Measurements from ENCODE around the gene AOX1. TPM values are rescaled to one million over a fixed set of nuclear protein-coding genes. Genes with fewer than 3 reads are reported as not detected.

Gene AOX1
- total and polyA plus RNA-seq, 8 donors: 17.8 to 181 (median 120) TPM

DNA sequence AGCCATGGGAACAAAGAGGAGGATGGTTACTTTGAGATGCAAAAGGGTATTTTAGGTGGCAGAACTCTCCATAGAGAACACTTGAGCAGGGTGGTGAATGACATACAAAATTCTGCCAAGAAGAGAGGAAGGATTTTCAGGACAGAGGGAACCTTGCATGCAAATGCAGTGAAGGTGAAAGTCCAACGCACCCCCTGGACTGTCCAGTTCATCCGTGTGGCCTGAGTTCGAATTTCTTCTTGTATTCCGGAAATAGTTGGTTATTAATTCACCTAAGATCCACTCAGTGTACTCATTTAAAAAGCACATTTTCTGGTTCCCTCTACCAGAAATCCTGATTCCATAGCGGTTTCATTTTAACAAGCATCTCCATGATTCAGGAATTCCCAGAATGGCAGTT lies 5.5 kb downstream of the AOX1 start:
- FAIRE-seq (no peak), DNase-seq (no peak), ATAC-seq (no peak)
- H3K36me3 ChIP-seq: peaks cover 0 to 6% (median 0%) of the 10 kb centered on the region in 3 donors
- H3K4me3 ChIP-seq: no peak overlapping the region
- WGBS, 2 donors: 65 to 69% methylated on average over 5 of the region's 5 CpGs
- peak overlapping the region in 2 of 4 donors; percentile 89 to 91 for H3K27ac ChIP-seq
- no peak for TF ChIP-seq CTCF (IDR thresholded peaks at IDR 0.05)
- intact Hi-C loops (cut with DNase I): loop anchor here in 1 of 3 donors (10.0 kb wide), 1 partner anchor 63 kb away; no protein-coding TSS in a partner anchor
- H3K4me1 ChIP-seq: peaks cover 20 to 68% (median 53%) of the 10 kb centered on the region in 3 donors
- no peaks in the 10 kb centered on the region for H3K27me3 ChIP-seq
- H3K9me3 ChIP-seq: no peaks in the 10 kb centered on the region

DNA sequence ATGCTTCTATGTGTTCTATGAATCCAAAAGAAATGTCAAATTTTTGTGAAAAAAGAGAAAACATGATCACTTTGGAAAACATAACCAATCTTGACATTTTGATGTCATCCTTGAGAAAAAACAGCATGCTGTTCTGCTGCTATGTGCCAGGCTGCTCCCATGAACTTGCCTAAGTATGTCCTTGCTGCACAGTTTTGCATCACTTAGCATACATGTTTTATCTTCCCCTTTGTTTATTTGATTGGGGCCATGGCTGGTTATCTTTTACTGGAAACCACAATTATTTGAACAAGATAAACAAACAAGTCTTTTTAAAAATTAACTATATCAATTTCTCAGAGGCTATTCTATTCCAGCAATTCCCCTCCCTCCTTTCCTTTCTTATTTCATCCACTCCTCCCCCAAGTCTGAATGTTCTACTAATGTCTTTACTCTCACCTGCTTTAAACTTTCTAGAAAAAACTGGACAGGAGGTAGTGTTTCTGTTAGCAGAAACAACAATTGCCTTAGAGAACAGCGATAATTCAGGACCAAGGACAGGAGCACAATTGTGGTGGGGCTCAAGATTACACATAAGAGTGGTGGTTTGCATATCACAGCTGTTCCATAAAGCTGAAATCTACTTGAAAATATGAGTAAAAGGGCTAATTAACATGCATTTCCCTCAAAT lies 6.7 kb downstream of the AOX1 start:
- H3K4me1 ChIP-seq: peaks cover 23 to 76% (median 51%) of the 10 kb centered on the region in 3 donors
- FAIRE-seq: no peak
- H3K27ac ChIP-seq: peak overlapping the region in 3 of 4 donors; percentile 18 to 91 (median 89)
- DNase-seq: peak in 4 of 6 donors; percentile 26 to 58 (median 45)
- intact Hi-C loops (cut with DNase I): loop anchor here in 1 of 3 donors (10.0 kb wide), 1 partner anchor 62 kb away; no protein-coding TSS in a partner anchor
- ATAC-seq: peak; percentile 74 to 85 (median 81)
- 11 to 16% methylated on average over 1 of the region's 1 CpG for WGBS, 2 donors
- no peaks in the 10 kb centered on the region for H3K27me3 ChIP-seq
- TF ChIP-seq CTCF (IDR thresholded peaks at IDR 0.05): no peak
- peak overlapping the region in 1 of 4 donors; percentile 11 for H3K4me3 ChIP-seq
- H3K9me3 ChIP-seq: no peaks in the 10 kb centered on the region
- peaks cover 0 to 6% (median 0%) of the 10 kb centered on the region in 3 donors for H3K36me3 ChIP-seq

DNA sequence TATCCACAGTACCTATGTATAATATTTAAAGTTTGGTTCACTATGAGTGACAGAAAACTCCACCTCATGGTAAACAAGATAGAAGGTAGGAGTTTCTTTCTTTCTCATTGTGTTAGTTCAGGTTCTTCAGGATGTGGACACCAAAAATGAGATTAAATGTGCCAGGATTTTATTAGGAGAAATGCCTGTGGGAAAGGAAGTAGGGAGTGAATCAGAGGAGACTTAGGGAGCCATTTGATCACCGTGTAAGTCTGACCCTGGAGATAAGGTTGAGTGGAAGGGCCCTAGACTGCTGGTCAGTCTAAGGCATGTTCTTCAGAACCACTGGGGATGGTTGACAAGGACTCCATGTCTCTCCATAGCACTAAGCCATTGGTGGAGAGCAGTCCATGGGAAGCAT lies 8.1 kb downstream of the AOX1 start:
- Histone ChIP-seq H3K4me3 (no peak overlapping the region), H3K27ac (peak overlapping the region in 2 of 4 donors; percentile 76 to 91), H3K4me1 (peaks cover 20 to 69% (median 47%) of the 10 kb centered on the region in 3 donors), H3K36me3 (peaks cover 0 to 6% (median 4%) of the 10 kb centered on the region in 3 donors), H3K9me3 (no peaks in the 10 kb centered on the region), H3K27me3 (no peaks in the 10 kb centered on the region)
- intact Hi-C loops (cut with DNase I): loop anchor here in 1 of 3 donors (10.0 kb wide), 1 partner anchor 61 kb away; no protein-coding TSS in a partner anchor
- DNase-seq (no peak), ATAC-seq (no peak), FAIRE-seq (no peak)
- 37 to 41% methylated on average over 1 of the region's 1 CpG for WGBS, 2 donors
- TF ChIP-seq CTCF (IDR thresholded peaks at IDR 0.05): no peak

- intact Hi-C loops (cut with DNase I): loop anchor here in 1 of 3 donors (10.0 kb wide), 1 partner anchor 59 kb away; no protein-coding TSS in a partner anchor
- H3K4me3 ChIP-seq: no peak overlapping the region
- ATAC-seq (no peak), FAIRE-seq (no peak), DNase-seq (no peak)
- H3K27ac ChIP-seq: peak overlapping the region in 1 of 4 donors; percentile 37
- peaks cover 0 to 19% (median 12%) of the 10 kb centered on the region in 3 donors for H3K36me3 ChIP-seq
- no peaks in the 10 kb centered on the region for H3K9me3 ChIP-seq
- no peaks in the 10 kb centered on the region for H3K27me3 ChIP-seq
- no peak for TF ChIP-seq CTCF (IDR thresholded peaks at IDR 0.05)
- 55 to 62% methylated on average over 3 of the region's 3 CpGs for WGBS, 2 donors
- peaks cover 16 to 51% (median 31%) of the 10 kb centered on the region in 3 donors for H3K4me1 ChIP-seq
These were observed 10.1 kb downstream of the AOX1 start for GRCh38 chr2:200595913-200596312.

Data from pancreas (tissue), 10 donors.